GM21526 (cell line): Measurements from ENCODE around the gene TMEM229A.
A peak's percentile ranks its signal among the peaks of the same experiment; 100 is the strongest.
"Not testable (repeated sequence)": the region's sequence is repeated elsewhere in the genome, so short reads cannot be mapped to it uniquely, and the experiment has no call there.

ENCODE experiments used
- ATAC-seq: cut with Tn5 transposase; IDR thresholded peaks from one replicate; pipeline ENCODE4 v1.9.1; 2021; ENCODE audit warnings: moderate library complexity; ENCODE audit not compliant: unreplicated experiment, low FRiP score

The TMEM229A gene

DNA sequence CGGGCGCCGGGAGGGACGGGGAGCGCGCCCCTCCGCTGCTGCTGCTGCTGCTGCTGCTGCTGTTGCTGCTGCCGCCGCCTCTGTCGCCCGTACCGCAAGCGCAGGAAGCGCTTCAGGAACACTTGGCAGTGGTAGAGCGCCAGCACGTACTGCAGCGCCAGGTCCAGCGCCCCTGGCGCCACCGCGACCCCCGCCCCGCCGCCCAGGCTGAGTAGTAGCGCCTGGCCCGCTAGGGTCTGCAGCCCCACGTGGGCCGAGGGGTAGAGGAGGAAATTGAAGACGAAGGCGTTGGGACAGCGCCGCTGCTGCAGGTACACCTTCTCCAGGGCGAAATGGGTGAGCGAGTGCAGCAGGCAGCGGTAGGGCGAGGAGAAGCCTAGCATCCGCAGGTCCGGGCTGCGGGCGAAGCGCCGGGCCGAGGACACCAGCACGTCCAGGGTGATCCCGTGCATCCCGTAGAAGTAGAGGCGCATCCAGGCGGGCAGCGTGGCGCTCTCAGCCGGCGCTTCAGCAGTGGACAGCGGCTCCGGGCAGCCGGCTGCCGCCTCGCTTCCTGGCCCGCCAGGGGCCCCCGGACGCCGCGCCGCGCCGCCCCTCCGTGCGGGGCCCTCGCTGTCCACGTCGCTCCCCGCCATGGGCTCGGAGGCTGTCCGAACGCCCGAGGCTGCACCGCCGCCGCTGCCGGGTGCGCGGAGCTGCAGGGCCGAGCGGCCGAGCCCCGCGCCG lies at the start of gene TMEM229A:
TSS of gene TMEM229A (minus strand) at position 699 of the 726 bp plus-strand sequence. CDS start at position 635, 64 bp downstream.
- no peak for ATAC-seq

DNA sequence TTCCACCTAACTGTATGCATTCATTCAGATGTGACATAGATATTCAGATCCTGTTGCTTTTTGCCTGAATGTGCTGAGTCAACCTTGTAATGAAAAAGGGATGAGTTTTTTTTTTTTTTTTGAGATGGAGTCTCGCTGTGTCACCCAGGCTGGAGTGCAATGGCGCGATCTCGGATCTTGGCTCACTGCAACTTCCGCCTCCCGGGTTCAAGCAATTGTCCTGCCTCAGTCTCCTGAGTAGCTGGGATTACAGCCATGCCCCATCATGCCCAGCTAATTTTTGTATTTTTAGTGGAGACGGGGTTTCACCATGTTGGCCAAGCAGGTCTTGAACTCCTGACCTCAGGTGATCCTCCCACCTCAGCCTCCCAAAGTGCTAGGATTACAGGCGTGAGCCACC lies 49.4 kb upstream of the TMEM229A start:
- ATAC-seq = not testable (repeated sequence)

DNA sequence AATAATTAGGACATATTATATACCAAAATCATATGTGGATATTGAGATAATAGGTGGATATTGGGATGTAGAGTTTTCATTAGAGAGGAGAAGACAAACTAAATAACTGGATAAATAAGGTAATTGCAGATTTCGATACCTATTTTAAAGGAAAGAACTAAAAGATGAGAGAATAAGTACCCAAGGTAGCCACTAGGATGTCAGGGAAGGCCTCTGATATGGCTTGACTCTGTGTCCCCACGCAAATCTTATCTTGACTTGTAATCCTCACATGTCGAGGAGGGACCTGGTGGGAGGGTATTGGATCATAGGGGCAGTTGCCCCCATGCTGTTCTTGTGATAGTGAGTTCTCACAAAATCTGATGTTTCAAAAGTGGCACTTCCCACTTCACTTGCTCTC lies 44.7 kb upstream of the TMEM229A start:
- ATAC-seq = no peak

DNA sequence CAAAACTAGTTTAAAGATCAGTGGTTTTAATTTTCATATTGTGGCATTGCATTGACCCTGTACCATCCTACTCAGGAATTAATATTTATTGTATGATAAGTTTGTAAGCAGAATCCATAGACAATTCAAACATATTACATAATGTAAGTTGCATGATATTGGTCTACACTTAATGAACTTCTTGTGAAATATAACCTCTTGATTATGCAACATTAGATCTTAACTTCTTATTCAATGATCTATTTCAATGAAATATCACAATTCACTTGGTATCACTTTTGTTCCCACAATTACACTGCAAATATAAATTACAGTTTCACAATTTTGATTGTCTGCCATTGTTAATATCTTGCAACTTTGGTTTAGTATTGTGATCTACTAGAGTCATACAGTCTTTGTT lies 44.0 kb upstream of the TMEM229A start:
- no peak for ATAC-seq

DNA sequence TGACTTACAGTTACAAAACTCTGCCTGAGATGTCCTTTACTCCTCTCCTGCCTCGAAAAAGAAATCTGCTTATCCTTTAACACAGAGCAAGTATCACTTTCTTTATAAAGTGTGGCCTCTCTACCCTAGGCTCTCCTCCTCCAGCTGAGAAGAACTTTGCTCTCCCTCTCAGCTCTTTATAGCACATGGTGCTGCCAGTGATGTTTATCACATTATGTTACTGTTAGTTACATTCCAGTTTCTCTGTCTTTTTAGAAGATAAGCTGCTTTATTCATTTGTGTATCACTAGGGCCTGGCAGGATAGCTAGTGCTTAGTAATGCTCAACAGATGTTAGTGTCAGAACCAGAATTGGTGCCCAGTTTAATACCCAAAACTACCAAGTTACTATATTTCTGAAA lies 41.1 kb upstream of the TMEM229A start:
- no peak for ATAC-seq

DNA sequence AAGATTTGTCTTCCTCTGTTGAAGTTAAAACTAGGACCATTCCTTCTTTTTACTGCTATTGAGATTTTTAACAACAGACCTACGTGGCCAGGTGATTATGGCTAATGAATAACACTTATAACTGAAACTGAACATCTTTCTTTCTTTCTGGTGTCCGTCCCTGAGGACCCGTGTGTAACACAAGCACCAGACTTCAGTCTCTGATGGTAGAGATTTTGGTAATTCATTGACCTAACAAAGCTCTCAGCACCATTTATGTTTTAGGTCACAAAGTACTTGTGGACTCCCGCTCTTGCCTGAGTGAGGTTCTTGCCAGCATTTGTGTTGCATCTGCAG lies 40.4 kb upstream of the TMEM229A start:
- ATAC-seq = no peak

DNA sequence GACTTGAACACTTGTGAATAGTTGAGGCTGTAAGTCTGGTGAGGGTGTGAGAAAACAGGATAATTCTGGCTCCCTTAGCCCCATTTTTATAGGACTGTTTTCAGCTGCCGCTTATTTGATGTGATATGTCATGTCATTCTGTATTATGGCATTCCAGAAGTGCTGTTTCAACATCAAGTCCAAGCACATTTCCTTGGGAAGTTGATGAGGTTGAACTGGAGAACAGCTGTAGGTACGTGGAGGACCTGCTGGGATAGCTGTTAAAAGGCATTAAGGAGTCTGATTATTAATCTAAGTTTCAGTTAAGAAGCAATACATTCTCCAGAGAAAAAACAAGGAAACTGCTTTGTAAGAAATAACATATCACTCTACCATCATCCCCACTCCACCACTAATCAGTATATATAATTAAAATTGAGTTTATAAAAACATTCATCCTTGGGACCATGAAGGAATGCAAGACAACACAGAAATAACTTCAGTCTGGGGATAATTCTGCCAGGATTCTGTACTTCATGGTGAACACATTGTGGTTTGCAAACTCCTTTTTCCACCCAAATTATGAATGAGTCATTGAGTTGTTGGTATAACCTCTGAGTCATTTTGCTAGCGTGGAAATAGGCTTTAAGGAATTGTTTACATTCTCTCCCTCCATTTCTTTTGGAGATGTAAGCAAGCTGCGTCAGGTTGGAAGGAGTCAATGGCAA lies 39.9 kb upstream of the TMEM229A start:
- ATAC-seq = no peak

DNA sequence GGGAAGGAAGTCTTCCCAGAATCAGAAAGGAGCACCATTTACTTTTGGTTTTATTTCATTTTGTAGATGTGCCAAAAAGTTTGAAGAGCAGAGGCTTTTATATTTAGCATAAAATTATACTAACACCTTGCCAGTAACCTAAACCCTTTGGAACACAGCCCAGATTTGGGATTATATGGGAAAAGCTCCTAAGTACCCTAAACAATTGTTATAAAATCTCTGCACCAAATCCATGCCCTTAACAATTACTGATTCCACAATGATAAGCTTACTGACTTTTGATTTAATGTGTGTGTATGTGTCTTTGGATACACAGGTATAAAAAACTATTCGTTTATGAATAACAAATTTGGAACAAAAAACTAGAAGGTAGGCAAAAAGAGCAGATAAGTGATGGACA lies 39.0 kb upstream of the TMEM229A start:
- no peak for ATAC-seq

DNA sequence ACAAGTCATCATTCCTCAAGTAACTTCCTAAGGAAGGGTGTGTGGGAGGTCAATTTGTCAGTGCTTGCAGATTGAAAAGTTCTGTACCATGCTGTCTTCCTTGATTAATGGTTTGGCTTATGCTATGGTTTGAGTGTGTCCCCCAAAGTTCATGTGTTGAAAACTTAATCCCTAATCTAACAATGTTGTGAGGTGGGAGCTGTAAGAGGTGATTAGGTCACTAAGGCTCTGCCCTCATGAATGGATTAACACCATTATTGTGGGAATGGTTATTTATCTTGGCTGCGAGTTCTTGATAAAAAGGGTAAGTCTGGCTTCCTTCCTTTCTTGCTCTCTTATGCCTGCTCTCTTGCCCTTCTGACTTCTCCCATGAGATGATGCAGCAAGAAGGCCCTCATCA lies 29.3 kb upstream of the TMEM229A start:
- ATAC-seq = no peak

DNA sequence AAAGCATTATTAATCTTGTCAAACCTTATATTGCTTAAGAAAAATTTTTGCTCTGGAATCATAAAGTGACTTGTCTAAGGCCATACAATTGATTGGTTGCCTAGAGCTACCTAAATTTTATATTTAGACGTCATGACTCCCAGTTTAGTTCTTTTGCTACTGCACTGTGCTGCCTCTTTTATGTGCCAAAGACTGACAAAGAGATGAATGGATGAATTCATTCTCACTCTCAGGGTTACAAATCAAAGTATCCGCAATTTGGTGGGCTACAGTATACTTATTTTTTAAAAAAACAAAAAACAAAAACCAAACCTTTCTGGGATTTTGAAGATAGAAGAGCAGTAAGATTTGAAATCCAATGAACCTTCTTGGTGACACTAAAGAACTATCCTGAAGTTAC lies 27.7 kb upstream of the TMEM229A start:
- ATAC-seq = no peak

DNA sequence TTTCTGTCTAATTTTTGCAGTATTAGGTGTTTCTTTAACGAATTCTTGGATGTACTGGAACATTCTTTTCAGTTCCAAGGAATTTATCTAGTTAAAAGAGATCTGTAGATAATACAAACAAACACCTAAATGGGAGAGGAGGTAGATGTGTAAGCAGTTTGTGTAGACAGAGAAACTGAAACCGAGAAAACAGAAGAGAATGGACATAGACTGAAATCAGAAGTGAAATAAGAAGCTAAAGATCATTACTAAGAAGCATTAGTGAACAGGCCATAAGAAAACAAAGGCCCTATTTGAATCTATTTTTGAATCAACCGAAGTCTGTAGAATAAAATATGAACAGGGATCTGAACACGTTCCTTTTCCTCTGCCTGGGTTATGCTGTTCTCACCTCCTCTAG lies 26.5 kb upstream of the TMEM229A start:
- ATAC-seq = peak; percentile 100

DNA sequence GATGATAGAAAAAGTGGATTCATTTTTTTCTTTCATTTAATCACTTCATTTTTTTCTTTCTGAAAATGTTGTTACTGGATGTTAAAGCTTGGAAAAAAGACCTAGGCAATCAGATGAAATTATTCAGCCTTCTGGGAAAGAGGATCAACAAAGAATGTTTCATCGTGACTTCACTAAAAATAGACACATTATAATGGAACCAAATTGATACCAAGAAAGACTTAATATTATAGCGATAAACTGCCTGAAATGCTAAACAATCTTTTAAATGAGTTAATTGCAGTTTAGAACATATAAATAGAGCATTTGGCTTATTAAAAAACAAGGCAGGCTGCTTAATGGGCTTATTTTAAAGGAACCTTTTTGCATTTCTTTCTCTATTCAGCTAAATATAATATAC lies 25.6 kb upstream of the TMEM229A start:
- no peak for ATAC-seq

DNA sequence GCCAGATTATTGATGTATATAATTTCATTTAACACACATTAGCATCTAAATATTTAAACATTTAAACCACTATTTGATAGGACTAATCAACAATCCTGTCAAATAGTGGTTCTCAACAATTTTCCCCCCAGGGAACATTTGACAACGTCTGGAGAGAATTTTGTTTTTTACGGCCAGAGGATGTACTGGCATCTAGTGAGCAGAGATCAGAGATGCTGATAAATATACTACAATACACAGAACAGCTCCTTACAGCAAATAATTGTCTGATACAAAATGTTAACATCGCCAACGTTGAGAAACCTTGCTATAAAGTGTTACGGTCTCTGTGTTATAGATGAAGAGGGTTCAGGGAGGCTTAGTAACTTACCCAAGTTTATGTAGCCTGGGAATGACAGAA lies 25.0 kb upstream of the TMEM229A start:
- ATAC-seq = no peak

DNA sequence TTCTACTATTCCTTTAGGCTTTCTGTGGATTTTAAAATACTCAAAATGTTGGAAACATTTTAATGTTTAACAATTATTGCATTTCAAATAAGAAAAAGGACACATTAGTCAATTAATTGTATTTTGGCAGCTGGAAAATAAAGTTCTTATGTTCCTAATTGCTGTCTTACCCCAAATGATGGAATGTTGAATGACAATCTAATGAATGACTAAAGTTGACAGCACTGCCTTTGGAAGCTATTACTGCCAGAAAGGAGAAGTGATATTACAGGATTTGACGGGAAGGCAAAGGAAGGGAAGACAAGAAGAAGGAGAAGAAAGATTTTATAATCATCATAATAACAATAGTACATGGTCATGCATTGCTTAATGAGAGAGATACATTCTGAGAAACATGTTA lies 23.4 kb upstream of the TMEM229A start:
- ATAC-seq = no peak

DNA sequence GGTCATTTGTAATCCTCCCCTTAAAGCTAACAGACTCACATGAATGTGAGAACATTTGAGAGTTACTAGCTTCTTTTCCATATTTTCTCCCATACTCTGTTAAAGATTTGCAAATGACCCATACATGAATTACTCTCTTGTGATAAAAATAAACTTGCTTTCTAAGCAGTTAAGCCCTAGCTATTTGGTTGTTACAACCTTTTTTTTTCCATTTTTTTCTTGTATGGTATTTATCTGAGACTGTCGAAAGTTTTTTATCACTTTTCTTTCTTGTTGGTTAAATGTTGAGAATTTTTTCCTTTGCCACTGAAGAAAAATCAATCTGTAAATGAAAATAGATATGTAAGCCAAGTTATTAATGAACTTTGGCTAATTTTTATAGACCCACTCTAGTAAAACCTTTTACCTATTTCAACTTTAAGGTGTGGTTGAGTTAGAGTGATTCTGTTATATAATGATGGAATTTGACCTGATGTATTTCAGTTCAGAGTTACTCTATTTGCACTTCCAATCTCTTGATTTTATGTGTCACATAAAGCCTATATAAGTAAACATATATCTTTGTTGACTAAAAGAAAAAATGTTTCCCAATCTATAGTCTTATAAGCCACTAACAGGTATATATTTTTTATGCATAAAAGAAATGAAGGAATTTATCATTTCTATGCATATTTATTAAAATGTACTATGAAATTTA lies 19.0 kb upstream of the TMEM229A start:
- ATAC-seq = no peak

DNA sequence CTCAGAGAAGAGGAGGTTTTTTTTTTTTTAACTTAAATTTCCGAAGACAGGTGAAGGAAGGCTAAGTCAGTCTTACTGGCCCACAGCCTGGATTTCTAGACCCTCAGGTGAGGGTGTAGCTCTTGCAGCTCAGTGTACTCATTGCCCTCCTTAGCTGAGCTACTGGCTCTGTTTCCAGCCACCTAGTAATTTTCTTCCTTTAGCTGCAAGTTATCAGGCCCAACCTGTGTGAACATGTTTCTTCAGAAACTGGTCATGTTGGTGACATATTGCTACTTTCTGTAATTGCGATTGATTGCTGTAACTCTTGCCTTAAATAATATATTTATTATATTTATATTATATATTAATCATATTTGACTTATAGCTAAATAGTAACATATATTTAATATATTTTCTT lies 10.0 kb upstream of the TMEM229A start:
- ATAC-seq = no peak

DNA sequence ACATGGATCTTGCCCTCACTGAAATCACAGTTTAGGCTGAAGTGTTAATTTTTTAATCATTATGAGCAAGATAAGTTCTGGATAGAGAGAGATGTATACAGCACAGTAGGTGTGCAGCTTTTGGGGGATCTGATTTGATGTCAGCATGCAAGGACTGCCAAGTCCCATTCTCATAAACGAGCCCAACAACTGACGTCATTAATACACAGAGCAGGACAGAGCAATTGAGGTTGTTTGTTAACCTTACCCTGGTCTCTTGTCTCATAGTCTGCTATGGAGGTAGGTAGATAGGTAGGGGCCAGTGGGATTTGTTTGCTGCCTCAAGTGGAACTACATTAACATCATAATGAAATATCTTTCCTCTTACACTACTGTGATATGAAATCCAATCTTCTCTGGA lies 8.6 kb upstream of the TMEM229A start:
- ATAC-seq = no peak

DNA sequence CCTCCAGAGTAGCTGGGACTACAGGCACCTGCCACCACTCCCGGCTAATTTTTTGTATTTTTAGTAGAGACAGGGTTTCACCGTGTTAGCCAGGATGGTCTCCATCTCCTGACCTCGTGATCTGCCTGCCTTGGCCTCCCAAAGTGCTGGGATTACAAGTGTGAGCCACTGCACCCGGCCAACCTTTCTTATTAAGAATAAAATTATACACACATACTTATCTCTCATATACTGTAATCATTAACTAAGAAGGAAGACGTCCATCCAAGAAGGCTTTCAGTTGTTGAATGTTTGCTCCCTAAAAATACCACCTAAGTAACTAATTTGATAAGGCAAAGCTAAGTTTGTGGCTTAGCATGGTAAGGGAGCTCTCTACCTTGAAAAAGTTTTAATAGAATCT lies 5.0 kb upstream of the TMEM229A start:
- ATAC-seq = not testable (repeated sequence)

DNA sequence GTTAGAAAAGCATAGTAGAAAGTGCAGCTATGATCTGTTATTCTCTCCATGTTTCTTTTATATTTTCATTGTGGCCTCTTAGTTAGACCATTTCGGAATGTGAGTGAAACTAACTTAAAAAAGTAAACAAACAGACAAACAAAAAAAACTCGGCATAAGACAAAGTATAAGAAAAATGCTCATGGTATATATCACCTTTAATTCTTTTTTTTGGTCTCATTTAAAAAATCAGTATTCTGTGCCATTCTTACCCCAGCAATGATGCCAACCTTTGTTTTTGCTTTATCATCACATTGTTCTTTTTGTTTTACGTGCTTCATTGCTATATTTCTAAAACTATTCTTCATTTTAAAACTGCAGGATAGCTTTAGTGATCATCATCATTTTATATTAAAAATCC lies 2.8 kb upstream of the TMEM229A start:
- ATAC-seq = no peak

DNA sequence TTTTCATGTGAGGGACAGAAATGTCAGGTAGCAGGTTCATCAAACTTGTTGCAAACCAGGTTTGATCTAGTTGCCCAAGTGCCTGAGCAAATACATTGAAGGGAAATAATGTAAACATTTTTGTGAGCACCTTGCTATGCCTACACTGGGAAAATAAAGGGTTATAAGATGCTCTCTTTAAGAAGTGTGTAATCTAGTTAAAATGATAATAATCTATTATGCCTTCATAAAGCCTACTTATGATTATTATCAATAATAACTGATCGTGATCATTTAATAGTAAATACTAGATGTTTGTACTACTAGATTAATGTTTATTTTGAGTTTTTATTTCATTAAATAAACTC lies 1.9 kb upstream of the TMEM229A start:
- no peak for ATAC-seq

DNA sequence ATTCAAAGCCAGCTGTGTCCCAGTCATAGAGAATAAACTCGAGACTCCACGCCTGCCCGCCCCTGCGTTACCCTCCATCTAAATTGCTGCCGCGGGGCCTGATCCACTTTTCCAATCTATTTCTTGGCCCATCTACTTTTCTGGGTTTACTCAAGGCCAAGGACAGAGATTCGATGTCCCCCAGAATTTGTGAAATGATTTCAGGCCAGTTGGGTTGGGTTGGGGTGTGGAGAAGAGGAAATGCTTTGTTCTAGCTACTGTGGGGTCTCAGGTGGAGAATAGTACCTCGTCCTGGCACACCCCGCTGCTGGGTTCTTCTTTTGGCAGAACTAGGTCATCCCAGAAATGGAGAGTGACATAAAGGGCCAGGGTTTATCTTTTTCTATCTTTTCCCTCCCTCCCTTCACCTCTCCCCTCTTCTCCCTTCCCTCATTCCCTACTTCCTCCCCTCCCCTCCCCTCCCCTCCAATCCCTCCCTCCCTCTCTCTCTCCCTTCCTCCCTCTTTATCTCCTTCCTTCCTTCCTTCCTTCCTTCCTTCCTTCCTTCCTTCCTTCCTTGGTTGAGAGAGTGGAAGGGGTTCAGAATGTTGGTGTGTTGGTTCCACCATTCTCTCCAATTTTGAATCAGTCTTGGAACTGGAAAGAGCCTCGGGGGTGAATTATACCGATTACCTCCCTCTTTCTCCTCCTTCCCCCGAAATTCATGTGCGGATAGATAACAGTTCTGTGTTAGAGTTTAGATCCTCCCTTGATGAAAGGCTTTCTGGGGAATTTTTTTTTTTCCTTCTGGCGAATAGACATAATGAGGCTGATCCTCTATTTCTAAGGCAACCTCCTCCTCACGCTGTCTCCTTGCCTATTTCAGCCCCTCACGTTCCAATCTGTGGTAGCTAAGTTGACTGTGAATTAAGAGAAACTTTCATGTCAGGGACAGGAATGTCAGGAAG lies 1.2 kb upstream of the TMEM229A start:
- no peak for ATAC-seq
